ENCODE results near the gene CISD1.

Gene CISD1

GRCh38 chr10:58307676-58308075 is 38.7 kb downstream of the CISD1 start:
- Histone ChIP-seq H3K79me2 (ENCODE audit: control insufficient read depth, insufficient read depth, low read length, unreplicated experiment) (no peaks in the 10 kb centered on the region), H3K36me3 (ENCODE audit: insufficient read depth, low read length) (no peaks in the 10 kb centered on the region), H3K4me1 (ENCODE audit: control insufficient read depth, insufficient read depth, low read length, unreplicated experiment) (no peaks in the 10 kb centered on the region), H3K27me3 (ENCODE audit: insufficient read depth, low read length) (peaks cover 23% of the 10 kb centered on the region), H2AFZ (ENCODE audit: low read length, unreplicated experiment) (no peak overlapping the region), H3K4me3 (ENCODE audit: low read depth, low read length) (no peak overlapping the region), H3K27ac (ENCODE audit: low read depth, low read length) (no peak overlapping the region)

GRCh38 chr10:58311026-58311425 is 42.1 kb downstream of the CISD1 start:
- H3K27me3 ChIP-seq (ENCODE audit: insufficient read depth, low read length) = peaks cover 15% of the 10 kb centered on the region
- H3K36me3 ChIP-seq (ENCODE audit: insufficient read depth, low read length) = no peaks in the 10 kb centered on the region
- no peak overlapping the region for H3K4me3 ChIP-seq (ENCODE audit: low read depth, low read length)
- no peak overlapping the region for H3K27ac ChIP-seq (ENCODE audit: low read depth, low read length)
- H3K79me2 ChIP-seq (ENCODE audit: control insufficient read depth, insufficient read depth, low read length, unreplicated experiment) = no peaks in the 10 kb centered on the region
- no peaks in the 10 kb centered on the region for H3K4me1 ChIP-seq (ENCODE audit: control insufficient read depth, insufficient read depth, low read length, unreplicated experiment)
- no peak overlapping the region for H2AFZ ChIP-seq (ENCODE audit: low read length, unreplicated experiment)

- no peaks in the 10 kb centered on the region for H3K4me1 ChIP-seq (ENCODE audit: control insufficient read depth, insufficient read depth, low read length, unreplicated experiment)
- no peaks in the 10 kb centered on the region for H3K36me3 ChIP-seq (ENCODE audit: insufficient read depth, low read length)
- H3K79me2 ChIP-seq (ENCODE audit: control insufficient read depth, insufficient read depth, low read length, unreplicated experiment) = no peaks in the 10 kb centered on the region
- no peak overlapping the region for H2AFZ ChIP-seq (ENCODE audit: low read length, unreplicated experiment)
- H3K27me3 ChIP-seq (ENCODE audit: insufficient read depth, low read length) = no peaks in the 10 kb centered on the region
- no peak overlapping the region for H3K4me3 ChIP-seq (ENCODE audit: low read depth, low read length)
- H3K27ac ChIP-seq (ENCODE audit: low read depth, low read length) = no peak overlapping the region
Measured at GRCh38 chr10:58316874-58317273, 47.9 kb downstream of the CISD1 start.

- Histone ChIP-seq H3K4me3 (ENCODE audit: low read depth, low read length) (no peak overlapping the region), H3K27me3 (ENCODE audit: insufficient read depth, low read length) (no peaks in the 10 kb centered on the region), H3K79me2 (ENCODE audit: control insufficient read depth, insufficient read depth, low read length, unreplicated experiment) (no peaks in the 10 kb centered on the region), H2AFZ (ENCODE audit: low read length, unreplicated experiment) (no peak overlapping the region), H3K27ac (ENCODE audit: low read depth, low read length) (no peak overlapping the region), H3K4me1 (ENCODE audit: control insufficient read depth, insufficient read depth, low read length, unreplicated experiment) (peaks cover 11% of the 10 kb centered on the region), H3K36me3 (ENCODE audit: insufficient read depth, low read length) (no peaks in the 10 kb centered on the region)
Measured at GRCh38 chr10:58318346-58318745, 49.4 kb downstream of the CISD1 start.

- H3K27me3 ChIP-seq (ENCODE audit: insufficient read depth, low read length) = no peaks in the 10 kb centered on the region
- no peak overlapping the region for H3K27ac ChIP-seq (ENCODE audit: low read depth, low read length)
- no peak overlapping the region for H3K4me3 ChIP-seq (ENCODE audit: low read depth, low read length)
- H3K36me3 ChIP-seq (ENCODE audit: insufficient read depth, low read length) = no peaks in the 10 kb centered on the region
- H3K79me2 ChIP-seq (ENCODE audit: control insufficient read depth, insufficient read depth, low read length, unreplicated experiment) = no peaks in the 10 kb centered on the region
- H2AFZ ChIP-seq (ENCODE audit: low read length, unreplicated experiment) = no peak overlapping the region
- H3K4me1 ChIP-seq (ENCODE audit: control insufficient read depth, insufficient read depth, low read length, unreplicated experiment) = peaks cover 11% of the 10 kb centered on the region
Measured at GRCh38 chr10:58319599-58319998, 50.6 kb downstream of the CISD1 start.

- H3K4me3 ChIP-seq (ENCODE audit: low read depth, low read length) = no peak overlapping the region
- peaks cover 11% of the 10 kb centered on the region for H3K4me1 ChIP-seq (ENCODE audit: control insufficient read depth, insufficient read depth, low read length, unreplicated experiment)
- H3K27ac ChIP-seq (ENCODE audit: low read depth, low read length) = no peak overlapping the region
- no peaks in the 10 kb centered on the region for H3K36me3 ChIP-seq (ENCODE audit: insufficient read depth, low read length)
- H3K27me3 ChIP-seq (ENCODE audit: insufficient read depth, low read length) = no peaks in the 10 kb centered on the region
- H3K79me2 ChIP-seq (ENCODE audit: control insufficient read depth, insufficient read depth, low read length, unreplicated experiment) = no peaks in the 10 kb centered on the region
- no peak overlapping the region for H2AFZ ChIP-seq (ENCODE audit: low read length, unreplicated experiment)
Measured at GRCh38 chr10:58320351-58321049, 51.5 kb downstream of the CISD1 start.

- Histone ChIP-seq H2AFZ (ENCODE audit: low read length, unreplicated experiment) (peak overlapping the region; percentile 62), H3K4me1 (ENCODE audit: control insufficient read depth, insufficient read depth, low read length, unreplicated experiment) (peaks cover 11% of the 10 kb centered on the region), H3K4me3 (ENCODE audit: low read depth, low read length) (peak overlapping the region; percentile 30; the same call in 1 of the 2 replicates), H3K79me2 (ENCODE audit: control insufficient read depth, insufficient read depth, low read length, unreplicated experiment) (no peaks in the 10 kb centered on the region), H3K27ac (ENCODE audit: low read depth, low read length) (peak overlapping the region; percentile 32; the same call in 1 of the 2 replicates), H3K27me3 (ENCODE audit: insufficient read depth, low read length) (no peaks in the 10 kb centered on the region), H3K36me3 (ENCODE audit: insufficient read depth, low read length) (no peaks in the 10 kb centered on the region)
Measured at GRCh38 chr10:58322072-58322834, 53.3 kb downstream of the CISD1 start.

GRCh38 chr10:58322835-58323209 is 53.9 kb downstream of the CISD1 start:
- Histone ChIP-seq H3K27ac (ENCODE audit: low read depth, low read length) (peak overlapping the region; percentile 32; the same call in 1 of the 2 replicates), H3K79me2 (ENCODE audit: control insufficient read depth, insufficient read depth, low read length, unreplicated experiment) (no peaks in the 10 kb centered on the region), H3K4me3 (ENCODE audit: low read depth, low read length) (peak overlapping the region; percentile 30; the same call in 1 of the 2 replicates), H3K36me3 (ENCODE audit: insufficient read depth, low read length) (no peaks in the 10 kb centered on the region), H3K27me3 (ENCODE audit: insufficient read depth, low read length) (no peaks in the 10 kb centered on the region), H2AFZ (ENCODE audit: low read length, unreplicated experiment) (peak overlapping the region; percentile 62), H3K4me1 (ENCODE audit: control insufficient read depth, insufficient read depth, low read length, unreplicated experiment) (peaks cover 11% of the 10 kb centered on the region)

GRCh38 chr10:58326967-58327381 is 58.0 kb downstream of the CISD1 start:
- Histone ChIP-seq H3K4me3 (ENCODE audit: low read depth, low read length) (peak overlapping the region; percentile 55), H3K4me1 (ENCODE audit: control insufficient read depth, insufficient read depth, low read length, unreplicated experiment) (peaks cover 11% of the 10 kb centered on the region), H2AFZ (ENCODE audit: low read length, unreplicated experiment) (no peak overlapping the region)

GRCh38 chr10:58328233-58328632 is 59.3 kb downstream of the CISD1 start:
- Histone ChIP-seq H2AFZ (ENCODE audit: low read length, unreplicated experiment) (no peak overlapping the region), H3K4me1 (ENCODE audit: control insufficient read depth, insufficient read depth, low read length, unreplicated experiment) (peaks cover under 1% of the 10 kb centered on the region), H3K79me2 (ENCODE audit: control insufficient read depth, insufficient read depth, low read length, unreplicated experiment) (no peaks in the 10 kb centered on the region), H3K27me3 (ENCODE audit: insufficient read depth, low read length) (peaks cover 17% of the 10 kb centered on the region; the same call in 1 of the 2 replicates), H3K4me3 (ENCODE audit: low read depth, low read length) (no peak overlapping the region), H3K27ac (ENCODE audit: low read depth, low read length) (no peak overlapping the region), H3K36me3 (ENCODE audit: insufficient read depth, low read length) (no peaks in the 10 kb centered on the region)

More at GRCh38 chr10:58326967-58327381, 58.0 kb downstream of the CISD1 start:
- no peak overlapping the region for H3K27ac ChIP-seq (ENCODE audit: low read depth, low read length)
- H3K79me2 ChIP-seq (ENCODE audit: control insufficient read depth, insufficient read depth, low read length, unreplicated experiment) = no peaks in the 10 kb centered on the region
- H3K36me3 ChIP-seq (ENCODE audit: insufficient read depth, low read length) = no peaks in the 10 kb centered on the region
- H3K27me3 ChIP-seq (ENCODE audit: insufficient read depth, low read length) = peaks cover 7% of the 10 kb centered on the region; the same call in 1 of the 2 replicates

Data from ACC112 (cell line).